Activated CD4-positive, alpha-beta memory T cell treated with anti-CD3 and anti-CD28 coated beads, Interleukin-2, amount 10 ng/mL, durations not matched to agents 7 days and 5 days (primary cell): ENCODE data around the gene CACNB2. TPM values are rescaled to one million over a fixed set of nuclear protein-coding genes. Genes with fewer than 3 reads are reported as not detected.

ENCODE experiments used
- CTCF ChIA-PET: fragments of 350-600 bp; sonication (Branson Sonifier 250); formaldehyde crosslinking; loops from one replicate; lab custom pipeline; 2021; ENCODE audit warnings: antibody characterized with exemption, inconsistent platforms; lab: Charles Lee
- POLR2A ChIA-PET: fragments of 350-600 bp; sonication (Branson Sonifier 250); formaldehyde crosslinking; loops from one replicate; lab custom pipeline; 2021; ENCODE audit warnings: antibody characterized with exemption; lab: Charles Lee
- DNase-seq: peaks from one replicate; pipeline ENCODE4 v3.0.0-alpha.2; 2020
- H3K27ac Mint-ChIP-seq: one replicate; pipeline ENCODE4 v1.8.0; 2021; ENCODE audit warnings: mild to moderate bottlenecking, mixed read lengths
- H3K27me3 Mint-ChIP-seq: one replicate; pipeline ENCODE4 v1.8.0; 2021; ENCODE audit warnings: mixed read lengths
- H3K36me3 Mint-ChIP-seq: one replicate; pipeline ENCODE4 v1.8.0; 2021; ENCODE audit warnings: low read depth, mixed read lengths
- H3K4me1 Mint-ChIP-seq: one replicate; pipeline ENCODE4 v1.8.0; 2021; ENCODE audit warnings: mixed read lengths
- H3K4me3 Mint-ChIP-seq: one replicate; pipeline ENCODE4 v1.8.0; 2021; ENCODE audit warnings: mild to moderate bottlenecking, mixed read lengths
- H3K9me3 Mint-ChIP-seq: one replicate; pipeline ENCODE4 v1.8.0; 2021; ENCODE audit warnings: mixed read lengths
- total RNA-seq, 2 experiments: library from RNA; stranded (reverse); gene quantifications; one replicate each; pipeline ENCODE4 v1.2.3, GENCODE V29; 2021

The CACNB2 gene
- total RNA-seq, 2 experiments from 2014 or later = not detected

DNA sequence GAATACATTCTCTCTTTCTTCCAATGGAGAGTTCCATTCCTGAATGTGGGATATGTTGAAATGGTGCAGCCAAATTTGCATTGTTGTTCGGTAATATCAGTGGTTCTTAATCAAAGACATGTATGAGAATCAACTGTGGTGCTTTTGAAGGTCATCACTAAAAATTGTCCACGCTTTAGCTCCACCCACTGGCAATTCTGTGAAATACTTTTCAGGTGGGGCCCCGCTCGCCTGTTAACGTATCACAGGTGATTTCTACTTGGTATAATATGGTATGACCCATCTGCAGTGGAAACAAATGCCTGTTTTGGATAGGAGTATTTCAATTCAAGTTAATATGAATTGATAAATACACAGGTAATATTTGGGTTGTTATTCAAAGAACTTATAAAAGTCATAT is 332.8 kb downstream of the CACNB2 start:
- Mint-ChIP-seq H3K9me3 (no peaks in the 10 kb centered on the region), H3K27me3 (no peaks in the 10 kb centered on the region), H3K4me3 (no peak overlapping the region), H3K27ac (no peak overlapping the region), H3K4me1 (peaks cover 10% of the 10 kb centered on the region), H3K36me3 (no peaks in the 10 kb centered on the region)
- POLR2A ChIA-PET = no interaction called here
- no peak for DNase-seq
- CTCF ChIA-PET = interaction anchor here (0.6 to 1.2 kb wide), 2 partner anchors 9 to 214 kb away, joined by 3 to 4 read pairs; no protein-coding TSS in a partner anchor

DNA sequence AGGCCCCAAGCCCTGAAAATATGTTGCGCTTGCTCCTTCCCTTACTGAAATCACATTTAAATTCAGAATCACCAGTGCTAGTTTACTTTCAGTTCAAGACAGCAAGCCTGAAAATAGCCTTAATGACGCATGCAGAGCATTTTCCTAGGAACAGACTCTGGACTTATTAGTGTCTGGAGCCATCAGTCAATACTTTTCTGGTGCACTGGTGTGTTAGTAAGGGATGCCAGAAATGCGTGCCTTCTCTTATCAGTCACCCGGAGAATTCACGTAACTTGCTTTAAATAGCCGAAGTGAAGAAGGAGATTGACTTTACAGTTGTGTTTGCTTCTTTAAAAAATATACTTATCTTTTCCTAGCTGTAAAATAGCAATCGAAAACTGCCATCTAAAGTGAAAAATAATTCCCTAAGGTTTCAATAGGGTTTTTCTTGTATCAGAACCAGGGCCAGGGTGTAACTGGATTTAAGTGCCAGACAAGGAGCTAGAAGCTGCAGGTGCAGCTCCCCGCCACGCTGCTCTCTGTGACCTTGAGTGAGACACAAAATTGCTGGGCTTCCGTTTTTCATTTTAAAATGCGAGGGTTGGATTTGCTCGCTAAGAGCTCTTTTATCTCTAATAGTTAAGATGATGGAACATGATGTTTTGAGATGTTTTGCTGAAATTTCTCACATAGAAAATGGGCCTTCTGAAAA is 333.3 kb downstream of the CACNB2 start:
- Mint-ChIP-seq H3K4me1 (peaks cover 10% of the 10 kb centered on the region), H3K9me3 (no peaks in the 10 kb centered on the region), H3K27me3 (no peaks in the 10 kb centered on the region), H3K36me3 (no peaks in the 10 kb centered on the region), H3K4me3 (no peak overlapping the region), H3K27ac (no peak overlapping the region)
- DNase-seq = no peak
- ChIA-PET POLR2A (no interaction called here), CTCF (interaction anchor here (1.2 kb wide), 1 partner anchor 8 kb away, joined by 3 read pairs; no protein-coding TSS in a partner anchor)

DNA sequence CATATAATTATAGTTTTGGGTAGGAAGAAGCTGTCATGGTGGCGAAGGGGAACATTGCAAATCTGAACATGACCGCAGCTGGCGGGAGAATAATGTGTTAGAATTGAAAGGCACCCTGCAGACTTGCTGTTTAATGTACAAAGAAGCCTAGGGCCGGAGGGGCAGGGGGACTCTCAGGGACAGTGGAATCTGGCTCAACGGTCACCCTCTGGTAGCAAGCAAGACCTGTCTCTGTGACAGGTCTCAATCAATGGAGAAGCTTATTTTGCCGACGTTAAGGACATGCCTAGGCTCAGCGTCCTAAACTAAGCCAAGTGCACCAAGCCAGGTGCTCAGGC is 333.9 kb downstream of the CACNB2 start:
- Mint-ChIP-seq H3K4me1 (peaks cover 10% of the 10 kb centered on the region), H3K9me3 (no peaks in the 10 kb centered on the region), H3K36me3 (no peaks in the 10 kb centered on the region), H3K27ac (no peak overlapping the region), H3K27me3 (no peaks in the 10 kb centered on the region), H3K4me3 (no peak overlapping the region)
- ChIA-PET CTCF (no interaction called here), POLR2A (no interaction called here)
- DNase-seq = no peak

DNA sequence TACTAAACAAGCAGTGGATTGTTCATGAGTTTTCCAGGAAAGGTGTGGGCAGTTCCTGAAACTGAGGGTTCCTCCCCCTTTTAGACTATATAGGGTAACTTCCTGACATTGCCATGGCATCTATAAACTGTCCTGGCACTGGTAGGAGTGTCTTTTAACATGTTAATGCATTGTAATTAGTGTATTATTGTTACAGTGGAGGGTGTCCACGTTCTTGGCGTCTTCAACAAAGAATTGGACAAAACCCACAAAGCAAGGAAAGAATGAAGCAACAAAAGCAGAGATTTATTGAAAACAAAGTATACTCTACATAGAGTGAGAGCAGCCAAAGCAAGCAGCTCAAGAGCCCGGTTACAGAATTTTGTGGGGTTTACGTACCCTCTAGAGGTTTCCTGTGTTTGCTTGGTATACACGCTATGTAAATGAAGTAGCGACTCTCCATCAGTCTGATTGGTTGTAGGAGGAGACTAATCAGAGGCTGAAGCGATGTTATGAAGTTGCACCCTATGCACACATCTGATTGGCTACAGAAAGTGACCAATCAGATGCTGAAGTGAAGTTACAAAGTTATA is 335.9 kb downstream of the CACNB2 start:
- Mint-ChIP-seq H3K4me1 (peaks cover 10% of the 10 kb centered on the region), H3K27me3 (no peaks in the 10 kb centered on the region), H3K9me3 (no peaks in the 10 kb centered on the region), H3K4me3 (no peak overlapping the region), H3K27ac (no peak overlapping the region), H3K36me3 (no peaks in the 10 kb centered on the region)
- no peak for DNase-seq
- CTCF ChIA-PET = no interaction called here
- POLR2A ChIA-PET = no interaction called here

DNA sequence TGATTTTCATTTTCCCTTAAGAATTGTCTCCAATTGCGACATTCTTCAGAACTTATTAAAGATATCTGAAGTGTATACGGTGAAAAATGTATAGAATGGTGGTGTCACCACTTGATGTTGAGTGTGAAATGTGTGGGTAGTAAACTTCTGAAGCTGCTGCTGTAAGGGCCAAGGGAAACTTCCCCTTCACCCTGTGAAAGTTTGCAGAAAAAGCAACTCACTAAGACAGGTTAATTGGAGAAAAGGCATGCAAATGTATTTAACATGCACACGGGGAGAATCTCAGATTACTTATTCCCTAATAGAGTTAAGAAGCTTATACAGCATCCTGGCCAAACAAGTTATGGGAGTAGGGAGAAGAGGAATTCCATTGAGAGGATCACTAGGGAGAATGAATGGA is 338.1 kb downstream of the CACNB2 start:
- H3K4me1 Mint-ChIP-seq = peaks cover 7% of the 10 kb centered on the region
- H3K9me3 Mint-ChIP-seq = no peaks in the 10 kb centered on the region
- no peak overlapping the region for H3K4me3 Mint-ChIP-seq
- H3K27ac Mint-ChIP-seq = no peak overlapping the region
- POLR2A ChIA-PET = no interaction called here
- CTCF ChIA-PET = no interaction called here
- no peaks in the 10 kb centered on the region for H3K27me3 Mint-ChIP-seq
- H3K36me3 Mint-ChIP-seq = no peaks in the 10 kb centered on the region
- no peak for DNase-seq

DNA sequence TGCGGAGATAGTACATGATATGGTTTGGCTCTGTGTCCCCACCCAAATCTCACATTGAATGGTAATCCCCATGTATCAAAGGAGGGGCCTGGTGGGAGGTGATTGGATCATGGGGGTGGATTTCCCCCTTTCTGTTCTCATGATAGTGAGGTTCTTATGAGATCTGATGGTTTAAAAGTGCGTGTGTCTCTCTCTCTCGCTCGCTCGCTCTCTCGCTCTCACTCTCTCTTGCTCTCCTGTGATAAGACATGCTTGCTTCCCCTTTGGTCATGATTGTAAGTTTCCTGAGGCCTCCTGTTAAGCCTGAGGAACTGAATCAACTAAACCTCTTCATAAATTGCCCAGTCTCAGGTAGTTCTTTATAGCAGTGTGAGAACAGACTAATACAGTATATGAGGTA is 339.3 kb downstream of the CACNB2 start:
- H3K9me3 Mint-ChIP-seq = no peaks in the 10 kb centered on the region
- no peak overlapping the region for H3K27ac Mint-ChIP-seq
- no peaks in the 10 kb centered on the region for H3K36me3 Mint-ChIP-seq
- POLR2A ChIA-PET = no interaction called here
- peaks cover 7% of the 10 kb centered on the region for H3K4me1 Mint-ChIP-seq
- no peak overlapping the region for H3K4me3 Mint-ChIP-seq
- H3K27me3 Mint-ChIP-seq = no peaks in the 10 kb centered on the region
- CTCF ChIA-PET = no interaction called here
- DNase-seq = no peak

DNA sequence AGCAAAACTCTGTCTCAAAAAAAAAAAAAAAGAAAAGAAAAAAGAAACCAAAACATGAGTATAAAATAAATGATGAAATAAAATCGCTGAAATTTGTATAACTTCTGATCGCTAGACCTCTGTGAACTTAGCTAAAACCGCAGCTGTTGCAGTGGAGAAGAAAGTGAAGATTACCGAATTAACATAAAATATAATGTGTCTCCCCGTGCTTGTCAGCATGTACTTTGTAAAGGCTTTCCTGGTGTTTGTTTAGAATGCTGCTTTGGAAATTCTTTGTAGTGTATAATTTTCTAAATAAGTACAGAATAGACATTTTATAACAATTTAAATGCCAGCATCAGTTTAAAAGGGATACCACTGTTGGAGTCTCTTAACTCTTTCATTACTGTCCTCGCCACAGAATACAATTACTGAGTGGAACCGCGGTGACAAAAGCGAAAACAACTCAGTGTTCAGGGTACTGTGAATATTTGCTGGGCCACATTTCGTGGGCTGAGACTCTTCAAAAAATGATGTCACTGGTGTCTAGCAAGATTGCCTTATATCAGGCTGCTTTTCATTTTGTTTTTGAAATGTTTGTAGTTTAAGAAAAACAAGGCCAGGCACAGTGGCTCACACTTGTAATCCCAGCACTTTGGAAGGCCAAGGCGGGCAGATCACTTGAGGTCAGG is 343.4 kb downstream of the CACNB2 start:
- Mint-ChIP-seq H3K27ac (no peak overlapping the region), H3K4me3 (no peak overlapping the region), H3K27me3 (no peaks in the 10 kb centered on the region), H3K9me3 (no peaks in the 10 kb centered on the region), H3K4me1 (no peaks in the 10 kb centered on the region), H3K36me3 (no peaks in the 10 kb centered on the region)
- POLR2A ChIA-PET = no interaction called here
- CTCF ChIA-PET = no interaction called here
- no peak for DNase-seq

DNA sequence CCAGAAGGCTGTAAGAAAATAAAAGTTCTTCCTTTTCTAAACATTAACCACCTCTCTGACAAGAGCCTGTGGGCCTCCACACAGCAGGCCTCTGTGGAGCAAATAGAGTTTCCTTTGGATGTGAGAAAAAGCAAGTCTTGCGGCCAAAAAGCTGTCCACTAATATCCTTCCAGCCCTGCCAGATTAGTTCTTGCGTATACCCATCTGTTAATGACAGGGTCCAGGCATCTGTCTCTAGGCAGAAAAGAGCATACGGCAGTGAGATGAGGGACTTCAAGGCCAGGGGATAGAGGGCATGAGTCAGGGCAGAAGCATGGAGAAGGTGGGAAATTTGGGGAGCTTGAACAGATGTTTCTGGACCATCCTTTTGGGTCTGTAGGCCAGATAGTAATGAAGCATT is 346.2 kb downstream of the CACNB2 start:
- Mint-ChIP-seq H3K36me3 (no peaks in the 10 kb centered on the region), H3K4me3 (no peak overlapping the region), H3K4me1 (no peaks in the 10 kb centered on the region), H3K27ac (no peak overlapping the region), H3K27me3 (no peaks in the 10 kb centered on the region), H3K9me3 (no peaks in the 10 kb centered on the region)
- no peak for DNase-seq
- ChIA-PET POLR2A (no interaction called here), CTCF (no interaction called here)

DNA sequence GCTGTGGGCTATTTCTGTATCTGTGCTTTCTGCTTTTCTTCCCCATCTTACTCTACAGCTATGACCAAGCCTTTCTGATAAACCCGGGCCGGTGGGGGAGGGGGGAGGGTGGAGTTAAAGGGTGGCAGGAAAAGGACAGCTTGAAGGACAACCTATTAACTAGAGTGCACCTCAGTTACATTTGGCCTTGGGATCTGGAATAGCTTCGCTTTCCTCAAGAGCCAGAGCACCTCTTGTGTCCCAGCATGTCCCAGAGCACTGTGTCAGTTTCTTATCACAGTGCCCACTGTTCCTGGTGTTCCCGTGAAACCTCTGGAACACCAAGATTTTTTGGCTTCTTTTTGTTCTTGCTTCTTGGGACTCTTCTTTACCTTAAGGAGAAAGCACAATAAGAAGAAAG is 350.5 kb downstream of the CACNB2 start:
- ChIA-PET POLR2A (no interaction called here), CTCF (no interaction called here)
- H3K36me3 Mint-ChIP-seq = no peaks in the 10 kb centered on the region
- no peak for DNase-seq
- H3K4me3 Mint-ChIP-seq = no peak overlapping the region
- H3K27me3 Mint-ChIP-seq = no peaks in the 10 kb centered on the region
- no peak overlapping the region for H3K27ac Mint-ChIP-seq
- peaks cover 2% of the 10 kb centered on the region for H3K9me3 Mint-ChIP-seq
- H3K4me1 Mint-ChIP-seq = no peaks in the 10 kb centered on the region

DNA sequence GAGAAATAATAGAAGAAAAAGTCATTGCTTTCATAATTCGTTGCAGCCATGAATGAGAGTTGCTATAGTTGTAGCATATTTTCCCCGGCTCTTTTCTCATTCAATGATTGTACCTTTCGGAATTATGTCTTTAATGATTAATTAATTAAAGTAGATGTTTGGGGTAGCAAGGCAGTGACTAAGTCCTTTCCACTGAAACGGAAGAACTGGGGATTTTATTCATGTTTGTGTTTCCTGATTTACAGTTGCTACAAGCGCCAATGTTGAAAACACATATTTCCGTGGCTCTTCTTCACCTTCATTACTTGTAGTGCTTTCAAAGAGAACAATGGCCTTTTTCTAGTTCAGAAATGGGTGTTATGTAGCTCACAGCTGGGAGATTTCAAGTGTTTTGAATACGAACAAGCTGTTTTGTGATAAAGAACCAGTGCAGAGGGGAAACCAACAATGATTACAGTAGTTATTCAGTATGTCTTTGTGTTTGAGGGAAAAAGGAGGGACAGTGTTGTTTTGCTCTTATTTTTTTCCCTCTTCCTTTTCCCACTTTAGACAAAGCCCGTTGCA is 357.7 kb downstream of the CACNB2 start:
- ChIA-PET POLR2A (no interaction called here), CTCF (no interaction called here)
- Mint-ChIP-seq H3K4me3 (no peak overlapping the region), H3K36me3 (no peaks in the 10 kb centered on the region), H3K4me1 (peaks cover 13% of the 10 kb centered on the region), H3K27me3 (no peaks in the 10 kb centered on the region), H3K9me3 (peaks cover 2% of the 10 kb centered on the region), H3K27ac (no peak overlapping the region)
- DNase-seq = no peak

DNA sequence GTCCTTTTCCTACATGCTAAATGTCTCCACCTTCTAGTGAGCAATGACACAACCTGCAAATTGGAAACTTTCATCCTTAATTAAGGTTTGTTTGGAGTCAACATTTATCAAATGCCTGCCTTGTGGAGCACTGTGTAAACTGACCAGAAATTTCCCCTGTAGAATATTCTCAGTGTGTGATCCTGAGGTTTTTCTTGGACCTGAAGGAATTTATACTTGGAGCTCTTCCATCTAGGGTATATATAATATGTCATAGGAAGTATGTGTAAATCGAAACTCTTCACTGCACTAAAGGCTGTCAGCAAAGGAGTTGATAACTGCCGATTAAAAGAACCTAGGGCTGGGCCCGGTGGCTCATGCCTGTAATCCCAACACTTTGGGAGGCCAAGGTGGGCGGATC is 358.8 kb downstream of the CACNB2 start:
- no peaks in the 10 kb centered on the region for H3K9me3 Mint-ChIP-seq
- no peak overlapping the region for H3K27ac Mint-ChIP-seq
- POLR2A ChIA-PET = no interaction called here
- peaks cover 13% of the 10 kb centered on the region for H3K4me1 Mint-ChIP-seq
- CTCF ChIA-PET = no interaction called here
- H3K36me3 Mint-ChIP-seq = no peaks in the 10 kb centered on the region
- no peak for DNase-seq
- no peaks in the 10 kb centered on the region for H3K27me3 Mint-ChIP-seq
- no peak overlapping the region for H3K4me3 Mint-ChIP-seq

DNA sequence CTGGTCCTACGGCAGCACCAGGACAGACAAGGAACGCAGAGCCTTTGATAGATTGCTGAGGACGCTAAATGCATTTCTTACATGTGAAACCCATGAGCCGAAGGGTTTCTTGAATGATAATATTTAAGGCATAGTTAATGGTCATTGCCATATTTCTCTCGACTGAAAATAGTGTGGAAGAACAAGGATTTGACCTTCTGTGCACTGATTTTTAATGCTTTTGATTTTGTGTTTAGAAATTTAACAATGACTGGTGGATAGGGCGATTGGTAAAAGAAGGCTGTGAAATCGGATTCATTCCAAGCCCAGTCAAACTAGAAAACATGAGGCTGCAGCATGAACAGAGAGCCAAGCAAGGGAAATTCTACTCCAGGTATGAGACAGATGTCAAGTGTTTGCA is 360.4 kb downstream of the CACNB2 start:
- no peak for DNase-seq
- no peak overlapping the region for H3K27ac Mint-ChIP-seq
- CTCF ChIA-PET = no interaction called here
- H3K4me1 Mint-ChIP-seq = peaks cover 13% of the 10 kb centered on the region
- no peaks in the 10 kb centered on the region for H3K36me3 Mint-ChIP-seq
- POLR2A ChIA-PET = no interaction called here
- H3K27me3 Mint-ChIP-seq = no peaks in the 10 kb centered on the region
- H3K4me3 Mint-ChIP-seq = no peak overlapping the region
- no peaks in the 10 kb centered on the region for H3K9me3 Mint-ChIP-seq

DNA sequence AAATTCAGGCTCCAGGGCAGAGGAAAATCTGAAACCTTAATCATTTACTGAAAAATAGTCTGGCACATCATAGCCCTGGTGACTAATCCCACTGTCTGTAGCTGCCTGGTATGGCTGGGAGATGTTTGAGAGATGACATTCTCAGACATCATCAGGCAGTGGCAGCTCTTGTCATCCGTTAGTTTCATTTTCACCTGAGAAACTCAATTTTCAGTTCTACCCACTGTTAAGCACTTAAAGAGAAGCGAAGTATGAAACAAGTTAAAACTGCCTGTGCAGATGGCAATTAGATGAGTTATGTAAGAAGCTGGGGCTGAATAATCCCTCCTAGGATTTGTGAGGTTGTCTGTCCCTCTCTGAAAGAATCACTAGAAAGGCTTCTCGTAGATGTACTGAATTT is 361.0 kb downstream of the CACNB2 start:
- CTCF ChIA-PET = no interaction called here
- peak overlapping the region; percentile 22 for H3K4me3 Mint-ChIP-seq
- no peaks in the 10 kb centered on the region for H3K9me3 Mint-ChIP-seq
- H3K27me3 Mint-ChIP-seq = no peaks in the 10 kb centered on the region
- POLR2A ChIA-PET = no interaction called here
- no peak for DNase-seq
- no peaks in the 10 kb centered on the region for H3K36me3 Mint-ChIP-seq
- peaks cover 13% of the 10 kb centered on the region for H3K4me1 Mint-ChIP-seq
- no peak overlapping the region for H3K27ac Mint-ChIP-seq
